IPS DF 19.7 (cell line): ENCODE data around the gene TIE1.

Experiments used
- DNase-seq: peaks from one replicate; pipeline ENCODE4 v3.0.0-alpha.2; 2013; ENCODE audit warnings: low read depth, low spot score

Gene TIE1

DNA sequence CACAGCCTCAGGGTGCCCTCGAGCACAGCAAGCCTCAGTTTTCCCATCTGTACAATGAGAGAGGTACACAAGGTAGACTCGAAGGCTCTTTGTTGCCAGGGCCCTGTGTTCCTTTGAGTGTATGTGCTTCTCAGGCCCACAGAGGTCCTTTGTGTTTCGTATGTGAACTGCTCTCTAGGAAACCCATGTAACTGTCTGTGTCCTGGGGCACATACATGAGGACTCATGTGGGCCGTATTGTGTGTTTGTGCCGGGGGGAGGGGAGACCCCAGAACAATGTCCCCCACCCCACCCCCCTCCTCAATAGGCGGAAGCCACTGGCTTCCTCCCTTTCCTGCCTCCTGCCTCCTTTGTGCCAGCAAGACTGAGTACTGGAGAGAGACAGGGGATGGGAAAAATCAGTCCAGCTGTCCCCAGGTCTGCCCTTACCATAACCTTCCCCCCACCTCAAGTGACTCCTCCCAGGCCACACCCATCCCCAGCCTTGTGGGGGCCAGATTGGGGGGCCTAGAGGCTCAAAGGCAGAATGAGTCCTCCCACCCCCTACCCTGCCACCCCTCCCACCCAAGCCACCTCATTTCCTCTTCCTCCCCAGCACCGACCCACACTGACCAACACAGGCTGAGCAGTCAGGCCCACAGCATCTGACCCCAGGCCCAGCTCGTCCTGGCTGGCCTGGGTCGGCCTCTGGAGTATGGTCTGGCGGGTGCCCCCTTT is at the start of gene TIE1:
Gene TIE1, plus strand, starts transcription at position 605 of the 717 bp plus-strand sequence. Its CDS starts 90 bp downstream, at position 695.
- no peak for DNase-seq

DNA sequence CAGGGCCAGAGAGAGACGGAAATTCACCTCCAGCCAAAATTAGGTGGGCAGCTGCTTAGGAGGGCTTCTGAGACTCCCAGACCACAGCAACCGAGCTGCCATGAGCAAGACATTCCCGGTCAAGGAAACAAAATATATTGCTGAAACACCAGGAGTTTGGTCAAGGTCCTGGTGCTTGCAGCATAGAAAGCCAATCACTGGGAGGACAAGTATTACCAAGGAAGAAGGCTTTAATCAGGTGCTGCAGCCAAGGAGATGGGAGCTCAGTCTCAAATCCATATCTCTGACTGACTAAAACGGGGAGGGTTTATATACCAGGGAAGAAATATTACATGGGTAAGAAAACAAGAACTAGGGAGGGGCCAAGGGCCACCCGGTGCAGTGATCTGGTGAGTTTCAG is 49.8 kb upstream of the TIE1 start:
- no peak for DNase-seq

DNA sequence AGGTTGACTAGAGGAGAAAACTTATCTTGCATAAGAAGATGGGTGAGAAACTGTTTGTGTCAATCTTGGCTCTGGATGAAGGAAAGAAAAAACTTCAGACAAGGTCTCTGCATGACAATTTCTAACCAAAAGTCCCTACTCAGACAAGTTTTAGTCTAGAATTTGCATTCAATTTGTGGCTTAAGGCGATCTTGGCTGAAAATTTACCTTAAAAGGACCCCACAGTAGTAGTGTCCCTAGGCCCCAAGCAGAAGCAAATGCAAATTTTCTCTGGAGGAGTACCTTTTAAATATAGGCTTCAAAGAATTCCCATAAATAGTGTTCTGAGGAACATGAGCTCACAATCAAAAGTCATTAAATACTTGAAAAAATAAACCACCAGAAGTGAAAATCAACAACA is 48.6 kb upstream of the TIE1 start:
- DNase-seq, result no peak

DNA sequence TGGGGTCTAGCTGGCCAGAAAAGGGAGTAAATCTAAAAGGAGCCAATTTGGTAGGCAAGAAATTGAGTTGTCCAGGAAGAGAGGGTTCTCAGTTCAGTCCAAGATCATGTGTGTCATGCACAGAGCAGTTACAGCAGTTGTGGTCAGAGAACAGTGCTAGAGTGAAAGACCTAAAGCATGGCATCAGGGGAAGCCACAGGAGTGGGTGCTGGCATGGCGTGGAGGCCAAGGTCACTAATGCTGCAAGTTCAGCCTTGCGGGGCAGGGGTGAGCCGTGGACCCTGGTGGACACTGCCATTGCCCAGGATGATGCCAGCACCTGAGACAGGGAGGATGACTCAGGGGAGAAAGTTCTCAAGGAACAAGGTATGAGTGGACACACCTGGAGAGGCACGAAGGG is 47.6 kb upstream of the TIE1 start:
- no peak for DNase-seq

DNA sequence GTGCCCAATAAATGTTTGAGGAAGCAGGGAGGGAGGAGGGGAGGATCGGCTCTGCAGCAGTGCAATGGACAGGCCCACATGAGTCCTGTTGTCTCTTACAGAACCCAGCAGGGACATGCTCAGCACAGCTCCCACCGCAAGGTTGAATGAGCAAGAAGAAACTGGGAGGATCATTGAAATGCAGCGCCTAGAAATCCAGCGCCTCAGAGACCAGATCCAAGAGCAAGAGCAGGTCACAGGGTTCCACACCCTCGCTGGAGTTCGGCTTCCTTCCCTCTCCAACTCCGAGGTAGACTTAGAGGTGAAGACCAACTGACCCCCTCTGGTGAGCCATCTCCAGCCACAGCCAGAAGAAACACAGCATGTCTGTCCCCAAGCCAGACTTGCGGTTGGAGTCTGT is 46.9 kb upstream of the TIE1 start:
- DNase-seq, result no peak

DNA sequence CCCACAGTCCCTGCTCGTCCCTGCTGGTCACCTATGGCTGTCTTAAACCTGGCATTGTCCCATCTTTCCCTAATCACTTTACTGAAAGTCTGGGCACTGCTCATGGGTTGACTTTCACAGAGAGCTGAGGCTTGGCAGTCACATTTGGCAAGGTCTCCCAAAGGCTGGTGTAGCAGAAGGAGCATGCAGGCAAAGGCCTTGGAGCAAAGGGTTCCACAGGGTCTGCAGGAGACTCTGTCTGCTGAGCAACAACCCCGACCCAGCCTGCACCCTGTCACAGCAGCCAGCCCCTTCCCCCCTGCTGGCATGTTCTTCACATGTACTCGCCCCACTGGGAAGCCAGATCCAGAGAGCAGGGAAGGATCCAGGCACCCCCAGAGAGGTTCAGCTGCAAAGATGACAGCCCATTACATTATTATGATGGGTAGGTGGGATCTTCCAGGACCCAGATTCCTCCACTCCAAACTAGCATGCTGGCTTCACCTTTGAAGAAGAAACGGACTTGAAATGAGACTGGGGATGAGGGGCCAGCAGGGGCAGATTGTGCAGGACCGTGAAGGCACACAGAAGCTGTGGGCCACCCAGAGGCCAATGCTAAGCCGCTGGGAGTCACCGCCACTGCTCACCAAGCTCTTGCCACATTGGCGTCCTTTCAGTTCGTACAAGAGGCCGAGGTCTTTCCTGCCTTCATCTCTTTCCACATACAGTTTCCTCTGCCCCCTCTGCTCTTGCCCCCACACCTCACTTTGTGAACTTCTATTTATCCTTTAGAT is 45.2 kb upstream of the TIE1 start:
- no peak for DNase-seq

DNA sequence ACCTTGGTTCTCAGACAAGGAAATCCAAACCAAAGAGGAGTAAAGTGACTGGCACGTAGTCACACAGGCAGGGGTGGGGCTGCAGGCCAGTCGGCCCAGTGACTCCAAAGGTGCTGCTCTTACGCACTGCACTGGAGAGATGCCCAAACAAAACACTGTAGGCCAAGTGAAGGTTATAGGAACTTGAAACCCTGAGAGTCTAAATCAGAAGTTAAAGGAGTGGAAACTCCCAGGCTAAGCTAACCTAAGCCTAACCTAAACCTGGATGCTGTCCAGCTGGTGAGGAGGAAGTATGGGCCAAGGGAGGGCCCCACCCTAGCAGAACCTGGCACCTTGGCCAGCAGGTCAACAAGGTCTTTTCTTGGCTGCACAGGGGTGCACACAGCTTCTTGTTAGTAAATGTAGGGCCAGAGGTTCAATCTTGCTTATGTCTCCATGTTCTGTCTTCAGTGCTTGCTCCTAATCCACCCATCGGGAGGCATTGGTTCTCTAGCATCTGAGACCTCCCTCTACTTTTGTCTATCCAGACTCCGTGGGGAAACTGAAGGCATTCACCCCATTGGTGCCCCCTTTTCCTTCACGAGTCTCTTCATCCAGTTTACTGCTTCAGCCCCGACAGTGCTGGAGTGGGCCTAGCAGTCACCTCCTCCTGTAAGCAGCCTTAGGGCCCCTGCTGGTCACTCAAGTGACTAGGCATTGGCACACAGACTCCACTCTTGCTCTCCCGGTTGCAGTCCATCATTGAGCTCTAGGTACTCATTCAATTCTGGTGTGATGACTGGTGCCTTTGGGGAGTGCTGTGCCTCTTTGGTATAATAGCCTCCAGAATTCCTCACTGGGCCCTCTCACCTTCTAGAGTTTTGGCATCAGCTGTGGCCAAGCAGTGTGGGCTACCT is 43.9 kb upstream of the TIE1 start:
- no peak for DNase-seq

DNA sequence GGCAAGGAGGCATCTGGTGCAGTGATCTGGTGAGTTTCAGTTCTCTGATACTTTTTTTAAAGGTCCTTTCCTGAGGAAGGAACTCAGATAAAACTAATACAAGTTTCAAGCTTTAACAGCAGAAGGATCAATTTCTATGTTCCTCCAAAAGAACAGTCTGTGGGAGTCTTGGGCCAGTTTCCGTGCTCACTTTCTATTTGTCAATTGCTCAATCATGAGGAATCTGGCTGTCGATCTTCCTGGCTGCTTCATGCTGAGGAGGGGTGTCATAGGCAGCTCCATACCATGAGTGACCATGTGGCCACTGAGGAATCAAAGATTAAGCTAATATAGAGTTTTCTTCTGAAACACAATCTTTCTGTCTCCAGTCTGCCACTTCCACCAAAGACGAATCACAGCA is 42.4 kb upstream of the TIE1 start:
- DNase-seq, result no peak

DNA sequence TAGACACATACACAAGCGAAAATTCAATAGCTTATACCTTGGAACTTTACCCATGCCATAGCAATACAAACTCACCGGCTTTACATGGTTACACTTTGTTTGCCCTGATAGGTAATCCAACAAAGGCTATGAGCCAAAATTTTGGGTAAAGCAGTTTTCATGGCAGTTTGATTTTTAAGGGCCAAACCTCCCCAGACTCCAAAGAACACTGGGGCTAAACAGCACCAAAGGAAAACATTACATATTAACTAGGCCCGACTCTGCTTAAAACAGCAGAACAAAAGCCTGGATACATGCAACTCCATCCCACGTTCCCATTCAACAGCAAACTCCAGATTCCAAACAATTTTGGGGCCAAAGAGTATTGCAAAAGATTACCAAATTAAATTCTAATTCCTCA is 35.4 kb upstream of the TIE1 start:
- no peak for DNase-seq

DNA sequence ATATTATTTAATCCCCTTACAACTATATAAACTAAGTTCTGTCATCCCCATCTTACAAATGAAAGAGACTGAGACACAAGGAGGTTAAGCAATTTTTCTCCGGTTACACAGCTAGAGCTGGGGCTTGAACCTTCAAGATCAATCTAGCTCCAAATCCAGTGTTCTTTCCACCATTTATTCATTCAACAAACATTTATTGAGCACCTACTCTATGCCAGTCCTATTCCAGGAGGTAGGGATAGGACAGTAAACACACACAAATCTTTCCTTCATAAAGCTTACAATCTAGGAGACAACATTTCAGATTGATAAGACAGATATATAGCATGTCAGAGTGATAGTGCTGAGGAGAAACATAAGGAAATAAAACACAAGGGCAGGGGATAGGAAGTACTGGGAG is 33.9 kb upstream of the TIE1 start:
- no peak for DNase-seq

DNA sequence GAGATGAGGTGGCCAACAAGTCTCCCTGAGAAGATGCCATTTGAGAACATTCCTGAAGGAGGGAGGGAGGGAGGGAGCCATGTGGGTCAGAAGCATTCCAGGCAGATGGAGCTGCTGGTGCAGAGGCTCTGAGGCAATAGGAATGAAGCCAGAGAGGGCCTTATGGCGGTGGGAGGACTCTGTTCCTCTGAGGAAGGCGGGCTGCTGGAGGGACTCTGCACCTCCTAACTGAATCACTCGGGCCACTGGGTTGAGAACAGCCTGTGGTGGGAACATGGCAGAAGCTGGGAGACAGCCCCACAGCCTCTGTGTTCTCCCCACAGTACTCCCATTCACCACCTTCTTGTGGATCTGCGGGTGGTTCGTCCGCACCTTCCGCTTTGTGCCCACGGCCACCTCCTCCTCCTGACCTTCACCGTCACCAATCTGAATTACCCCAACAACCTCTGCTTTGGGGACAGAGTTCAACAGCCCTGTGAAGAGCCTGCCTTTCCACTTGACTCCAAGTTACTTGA is 33.4 kb upstream of the TIE1 start:
- no peak for DNase-seq

DNA sequence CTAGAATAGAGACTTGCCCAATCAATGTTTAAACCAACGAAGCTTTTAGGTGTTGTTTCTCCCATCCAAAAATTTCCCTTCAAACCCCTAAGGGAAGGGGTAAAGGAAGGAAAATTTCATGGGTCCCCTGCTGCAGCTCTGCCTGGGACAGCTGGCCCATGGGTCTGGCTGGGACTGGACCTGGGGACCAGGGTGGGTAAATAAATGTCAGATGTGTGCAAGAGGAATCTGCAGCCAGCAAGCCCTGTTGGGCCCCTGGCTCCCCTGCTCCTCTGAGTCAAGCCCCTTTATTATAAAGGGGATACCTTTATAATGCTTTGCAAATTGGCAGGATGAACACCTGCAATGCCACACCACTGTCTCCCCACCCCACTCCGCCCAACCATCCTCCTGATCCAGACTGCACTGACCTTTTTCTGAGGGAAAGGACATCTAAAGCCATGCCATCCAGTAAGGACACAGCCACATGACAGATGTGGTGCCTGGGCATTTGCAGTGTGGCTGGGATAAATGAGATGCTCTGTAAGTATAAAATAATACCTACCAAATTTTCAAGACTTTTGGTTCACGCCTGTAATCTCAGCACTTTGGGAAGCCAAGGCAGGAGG is 32.9 kb upstream of the TIE1 start:
- no peak for DNase-seq

DNA sequence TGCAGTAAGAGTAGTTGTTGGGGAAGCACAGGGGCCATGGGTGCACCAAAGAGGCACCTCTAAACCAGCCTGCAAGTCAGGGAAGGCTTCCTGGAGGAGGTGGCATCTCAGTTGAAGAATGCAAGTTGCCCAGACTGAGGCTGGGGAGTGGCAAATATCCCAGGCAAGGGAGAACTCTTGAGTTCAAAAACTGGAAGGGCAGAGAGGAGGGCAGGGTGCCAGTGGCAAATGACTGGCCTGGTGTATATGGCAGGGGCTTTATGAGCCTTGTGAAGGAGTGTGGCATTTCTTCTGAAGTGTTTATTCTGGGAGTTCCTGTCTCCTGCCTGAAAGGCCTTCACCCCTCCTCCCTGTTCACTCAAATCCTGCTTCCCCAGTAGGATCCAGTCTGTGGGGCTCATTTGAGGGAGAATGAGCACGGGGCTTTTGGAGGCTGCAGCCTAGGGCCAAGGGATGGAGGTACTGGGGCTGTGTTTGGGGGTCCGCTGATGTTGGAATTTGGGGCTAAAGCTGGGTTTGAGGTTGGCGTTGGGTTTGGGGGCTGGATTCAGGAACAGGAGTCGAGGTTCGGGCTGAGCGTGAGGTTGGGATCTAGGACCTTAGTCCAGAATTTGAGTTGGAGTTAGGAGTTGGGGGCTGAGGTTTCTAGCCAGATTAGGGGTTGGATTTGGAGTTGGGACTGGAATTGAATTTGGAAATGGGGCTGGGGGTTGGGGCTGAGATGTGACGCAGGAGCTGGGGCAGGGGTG is 31.0 kb upstream of the TIE1 start, which contains the start of gene TMEM125:
Gene TMEM125, plus strand, starts transcription at position 357 of the 749 bp plus-strand sequence. CDS start 2,740 bp downstream, outside the sequence.
- no peak for DNase-seq

DNA sequence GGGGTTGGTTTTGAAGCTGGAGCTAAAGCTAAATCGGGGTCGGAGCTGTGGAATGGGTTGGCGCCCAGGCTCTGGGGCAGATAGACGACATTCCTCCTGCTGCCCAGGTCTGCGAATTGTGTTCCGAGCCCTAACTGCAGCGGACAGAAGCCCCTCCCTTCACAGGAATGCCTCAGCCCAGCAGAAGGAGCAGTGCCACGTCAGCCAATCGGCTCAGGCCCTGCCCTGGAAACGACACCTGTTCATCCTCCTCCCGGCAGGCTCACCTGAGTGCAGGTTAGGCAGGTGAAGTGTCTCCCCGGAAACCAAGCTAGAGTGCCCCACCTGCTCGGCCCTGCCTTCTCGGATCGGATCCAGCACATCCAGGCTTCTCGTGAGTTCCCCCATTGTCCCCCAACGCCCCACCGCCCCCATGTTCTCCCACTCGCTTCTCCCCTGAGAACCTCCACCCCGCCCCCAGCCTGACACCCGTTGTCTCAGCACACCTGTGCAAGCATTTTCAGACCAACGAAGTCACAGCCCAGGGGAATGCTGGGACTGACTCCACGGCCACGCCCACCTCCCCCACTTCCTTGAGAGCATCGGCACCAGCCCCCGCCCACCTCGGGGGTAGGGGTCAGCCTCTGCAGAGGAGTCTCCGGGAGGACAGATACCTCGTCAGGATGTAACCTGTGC is 30.2 kb upstream of the TIE1 start:
- DNase-seq, result peak; percentile 97

DNA sequence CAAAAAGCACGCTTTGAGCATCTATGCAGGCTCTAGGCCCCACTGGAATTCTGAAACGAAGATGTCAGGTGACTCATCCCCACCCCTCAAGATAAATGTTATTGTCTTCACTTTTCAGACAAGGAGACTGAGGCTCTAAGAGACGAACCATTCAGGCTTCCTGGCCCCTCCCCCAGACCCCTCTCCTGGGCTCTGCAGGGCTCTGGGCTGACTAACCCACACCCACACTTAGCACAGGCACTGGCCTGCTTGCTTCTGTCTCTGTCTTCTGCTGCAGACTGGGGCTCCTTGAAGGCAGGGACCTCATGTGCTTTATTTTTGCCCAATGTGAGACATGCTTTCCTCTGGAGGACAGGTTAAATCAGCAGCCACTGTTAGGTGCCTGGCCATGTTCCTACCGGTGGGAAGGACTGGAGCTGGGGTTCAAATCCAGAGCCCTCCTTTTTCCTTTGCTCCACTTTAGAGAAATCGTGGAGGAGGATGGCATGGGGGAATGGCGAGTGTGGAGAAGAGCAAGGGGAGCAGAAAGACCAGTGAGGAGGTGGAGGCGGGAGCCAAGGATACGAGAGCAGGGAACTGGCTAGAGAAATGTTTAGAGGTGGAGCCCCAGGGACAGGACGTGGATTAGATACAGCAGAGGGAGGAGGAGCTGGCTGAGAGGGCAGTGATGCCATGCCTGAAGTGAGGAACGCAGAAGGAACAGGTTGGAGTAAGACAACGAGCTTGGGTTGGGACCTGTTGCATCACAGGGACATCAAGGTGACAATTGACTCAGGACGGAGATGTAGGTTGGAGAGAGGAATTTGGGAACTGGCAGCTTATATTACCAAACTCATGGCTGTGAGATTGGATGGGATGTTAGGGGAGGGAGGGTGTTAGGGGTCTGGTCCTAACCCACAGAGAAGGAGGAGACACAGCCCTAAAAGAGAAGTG is 29.3 kb upstream of the TIE1 start:
- DNase-seq, result no peak

DNA sequence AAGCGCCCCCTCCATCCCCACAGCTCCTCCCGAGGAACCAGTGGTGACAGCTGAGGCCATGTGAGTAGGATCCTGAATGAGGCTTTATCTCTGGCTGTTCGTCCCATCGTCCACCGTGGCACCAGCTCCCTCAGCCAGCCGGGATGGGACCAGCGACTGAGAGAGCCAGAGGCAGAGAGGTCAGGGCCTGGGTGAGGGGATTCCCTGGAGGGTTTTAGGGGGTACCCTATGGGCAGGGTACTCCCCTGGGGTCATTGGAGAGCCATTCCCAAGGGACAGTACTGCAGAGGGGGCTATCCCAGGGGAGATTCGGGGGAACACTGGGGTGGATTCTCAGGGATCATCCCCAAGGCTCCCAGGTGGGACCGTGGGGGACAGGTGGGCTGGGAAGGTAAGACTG is 28.6 kb upstream of the TIE1 start:
- no peak for DNase-seq

DNA sequence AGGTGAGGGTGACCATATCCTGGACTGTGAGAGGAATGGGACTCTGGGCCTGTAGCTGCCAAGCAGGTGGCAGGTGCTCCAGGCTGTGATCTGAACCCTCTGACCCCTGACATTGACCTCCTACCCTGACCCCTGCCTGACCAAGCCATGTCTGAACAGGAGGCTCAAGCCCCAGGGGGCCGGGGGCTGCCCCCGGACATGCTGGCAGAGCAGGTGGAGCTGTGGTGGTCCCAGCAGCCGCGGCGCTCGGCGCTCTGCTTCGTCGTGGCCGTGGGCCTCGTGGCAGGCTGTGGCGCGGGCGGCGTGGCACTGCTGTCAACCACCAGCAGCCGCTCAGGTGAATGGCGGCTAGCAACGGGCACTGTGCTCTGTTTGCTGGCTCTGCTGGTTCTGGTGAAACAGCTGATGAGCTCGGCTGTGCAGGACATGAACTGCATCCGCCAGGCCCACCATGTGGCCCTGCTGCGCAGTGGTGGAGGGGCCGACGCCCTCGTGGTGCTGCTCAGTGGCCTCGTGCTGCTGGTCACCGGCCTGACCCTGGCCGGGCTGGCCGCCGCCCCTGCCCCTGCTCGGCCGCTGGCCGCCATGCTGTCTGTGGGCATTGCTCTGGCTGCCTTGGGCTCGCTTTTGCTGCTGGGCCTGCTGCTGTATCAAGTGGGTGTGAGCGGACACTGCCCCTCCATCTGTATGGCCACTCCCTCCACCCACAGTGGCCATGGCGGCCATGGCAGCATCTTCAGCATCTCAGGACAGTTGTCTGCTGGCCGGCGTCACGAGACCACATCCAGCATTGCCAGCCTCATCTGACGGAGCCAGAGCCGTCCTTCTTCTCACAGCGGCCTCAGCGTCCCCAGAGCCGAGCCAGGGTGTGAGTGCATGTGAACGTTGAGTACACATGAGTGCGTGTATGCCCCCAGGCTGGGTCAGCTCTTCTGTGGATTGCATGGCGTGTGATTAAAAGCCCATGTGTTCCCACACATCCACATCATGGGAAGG is 27.9 kb upstream of the TIE1 start:
- DNase-seq, result no peak

DNA sequence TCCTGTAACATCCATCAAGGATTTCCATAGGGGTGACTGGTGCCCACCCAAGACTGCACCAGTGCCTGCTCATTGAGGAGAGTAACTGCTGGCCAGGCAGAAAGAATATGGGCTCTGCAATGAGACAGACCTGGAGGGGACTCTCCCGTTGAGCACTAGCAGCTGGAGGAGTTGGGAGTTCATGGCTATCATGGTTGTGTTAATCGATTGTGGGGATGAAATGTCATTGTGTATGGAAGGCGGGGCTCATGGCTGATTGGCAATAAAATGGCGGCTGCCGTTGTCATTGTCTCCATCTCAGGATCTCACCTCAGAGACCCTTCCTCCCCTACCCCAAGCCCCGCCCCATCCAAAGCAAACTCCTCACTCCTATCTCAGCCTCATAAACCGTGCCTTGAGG is 27.1 kb upstream of the TIE1 start:
- no peak for DNase-seq
